ENCODE measurements around the gene DHRS7B.
"Not testable (repeated sequence)": the region's sequence is repeated elsewhere in the genome, so short reads cannot be mapped to it uniquely, and the experiment has no call there.

The DHRS7B gene

GRCh38 chr17:21107067-21107650, 19.6 kb upstream of the DHRS7B start:
- DNase-seq (ENCODE audit: low read depth in 2 of 3, low spot score in 1 of 3): not testable (repeated sequence)

DNA sequence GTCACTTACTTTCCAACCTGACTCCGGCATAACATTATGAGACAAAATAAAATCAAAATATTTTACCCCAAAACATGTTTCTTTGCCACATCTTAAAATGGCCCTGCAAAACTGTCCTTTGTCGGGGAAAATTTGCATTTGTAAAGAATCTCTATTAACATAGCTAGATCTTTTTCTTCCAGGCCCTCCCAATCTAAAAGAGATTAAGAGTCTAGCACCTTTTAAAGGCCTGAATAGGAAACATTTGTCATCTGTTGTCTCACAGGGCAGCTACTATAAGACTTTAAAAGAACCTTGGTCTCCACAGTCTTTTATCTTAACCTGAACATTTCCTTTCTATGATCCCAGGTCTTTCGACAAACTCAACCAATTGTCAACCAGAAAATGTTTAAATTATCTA, 18.1 kb upstream of the DHRS7B start:
- no peak for DNase-seq (ENCODE audit: low read depth in 2 of 3, low spot score in 1 of 3)

GRCh38 chr17:21113049-21113690, 13.6 kb upstream of the DHRS7B start:
- DNase-seq (ENCODE audit: low read depth in 2 of 3, low spot score in 1 of 3): no peak

DNA sequence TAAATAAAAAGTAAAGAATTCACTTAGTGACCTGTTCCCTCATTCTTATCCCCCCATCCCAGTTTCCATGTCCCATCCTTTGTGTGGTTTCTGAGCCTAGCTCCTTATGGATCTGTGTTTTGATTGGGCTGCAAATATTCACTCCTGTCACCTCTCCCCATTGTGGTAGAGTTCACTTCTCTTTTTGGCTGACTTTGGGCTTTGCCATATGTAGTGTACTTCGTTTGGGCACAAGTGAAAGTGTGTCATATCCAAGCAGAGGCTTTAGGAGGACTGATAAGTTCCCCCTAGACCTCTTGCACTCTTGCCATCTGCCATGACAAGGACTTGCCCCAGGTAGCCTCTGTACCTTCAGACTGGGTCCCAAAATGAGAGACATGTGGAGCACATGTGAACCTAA, 13.0 kb upstream of the DHRS7B start:
- no peak for DNase-seq (ENCODE audit: low read depth in 2 of 3, low spot score in 1 of 3)

- DNase-seq (ENCODE audit: low read depth in 2 of 3, low spot score in 1 of 3): not testable (repeated sequence)
Measured at GRCh38 chr17:21114791-21115190, 12.0 kb upstream of the DHRS7B start.

GRCh38 chr17:21119247-21119918, 7.4 kb upstream of the DHRS7B start:
- DNase-seq (ENCODE audit: low read depth in 2 of 3, low spot score in 1 of 3): peak; percentile 36 to 65 (median 56)

- DNase-seq (ENCODE audit: low read depth in 2 of 3, low spot score in 1 of 3): no peak
Measured at GRCh38 chr17:21119919-21120249, 6.9 kb upstream of the DHRS7B start.

- DNase-seq (ENCODE audit: low read depth in 2 of 3, low spot score in 1 of 3): no peak
Measured at GRCh38 chr17:21124086-21124485, 2.7 kb upstream of the DHRS7B start.

DNA sequence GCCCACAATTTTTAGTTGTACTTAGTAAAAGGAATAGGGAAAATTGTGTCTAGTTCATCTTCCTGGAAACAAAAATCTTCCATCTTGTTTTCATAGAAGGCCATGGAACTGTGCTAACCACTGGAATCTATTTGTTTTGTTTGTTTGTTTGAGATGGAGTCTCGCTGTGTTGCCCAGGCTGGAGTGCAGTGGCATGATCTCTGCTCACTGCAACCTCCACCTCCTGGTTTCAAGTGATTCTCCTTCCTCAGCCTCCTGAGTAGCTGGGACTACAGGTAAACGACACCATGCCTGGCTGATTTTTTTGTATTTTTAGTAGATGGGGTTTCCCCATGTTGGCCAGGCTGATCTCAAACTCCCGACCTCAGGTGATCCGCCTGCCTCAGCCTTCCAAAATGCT, 2.2 kb upstream of the DHRS7B start:
- not testable (repeated sequence) for DNase-seq (ENCODE audit: low read depth in 2 of 3, low spot score in 1 of 3)

DNA sequence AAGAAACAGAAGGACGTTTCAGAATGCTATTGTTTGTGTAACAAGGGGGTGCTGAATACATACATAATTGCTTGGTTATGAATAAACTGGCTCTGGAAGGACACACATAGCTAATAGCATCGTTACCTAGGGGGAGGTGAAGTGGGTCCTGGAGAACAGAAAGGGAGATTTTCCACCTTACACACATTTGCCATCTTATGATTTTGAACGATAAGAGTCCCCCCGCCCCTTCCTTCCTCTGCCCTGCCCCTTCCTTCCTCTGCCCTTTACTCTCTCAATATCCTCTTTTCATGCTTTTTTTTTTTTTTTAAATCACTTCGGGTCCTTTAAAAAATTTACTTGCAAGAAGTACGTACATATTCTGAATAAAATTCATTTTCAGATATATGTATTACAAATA, 902 bp upstream of the DHRS7B start:
- DNase-seq (ENCODE audit: low read depth in 2 of 3, low spot score in 1 of 3): peak in 2 of 3 donors; percentile 4 to 20

- no peak for DNase-seq (ENCODE audit: low read depth in 2 of 3, low spot score in 1 of 3)
Measured at GRCh38 chr17:21127509-21128077, 829 bp downstream of the DHRS7B start.

GRCh38 chr17:21129023-21129681, 2.4 kb downstream of the DHRS7B start:
- DNase-seq (ENCODE audit: low read depth in 2 of 3, low spot score in 1 of 3): no peak

- DNase-seq (ENCODE audit: low read depth in 2 of 3, low spot score in 1 of 3): no peak
Measured at GRCh38 chr17:21131137-21131536, 4.4 kb downstream of the DHRS7B start.

DNA sequence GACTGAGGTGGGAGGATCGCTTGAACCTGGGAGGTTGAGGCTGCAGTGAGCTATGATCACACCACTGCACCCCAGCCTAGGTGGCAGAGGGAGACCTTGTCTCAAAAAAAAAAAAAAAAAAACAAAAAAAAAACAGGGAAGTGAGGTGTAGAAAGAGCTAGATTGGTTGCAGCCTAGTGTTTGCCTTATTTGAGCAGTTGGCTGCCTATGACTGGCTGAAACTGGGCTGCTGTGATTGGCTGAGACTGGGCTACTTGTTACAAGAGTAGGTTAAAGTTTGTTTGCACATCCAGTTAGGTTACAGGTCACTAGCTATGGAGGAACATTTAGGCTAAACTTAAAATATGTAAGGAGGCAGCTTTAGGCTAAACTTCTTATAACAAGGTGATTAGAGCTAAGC, 5.7 kb downstream of the DHRS7B start:
- no peak for DNase-seq (ENCODE audit: low read depth in 2 of 3, low spot score in 1 of 3)

DNA sequence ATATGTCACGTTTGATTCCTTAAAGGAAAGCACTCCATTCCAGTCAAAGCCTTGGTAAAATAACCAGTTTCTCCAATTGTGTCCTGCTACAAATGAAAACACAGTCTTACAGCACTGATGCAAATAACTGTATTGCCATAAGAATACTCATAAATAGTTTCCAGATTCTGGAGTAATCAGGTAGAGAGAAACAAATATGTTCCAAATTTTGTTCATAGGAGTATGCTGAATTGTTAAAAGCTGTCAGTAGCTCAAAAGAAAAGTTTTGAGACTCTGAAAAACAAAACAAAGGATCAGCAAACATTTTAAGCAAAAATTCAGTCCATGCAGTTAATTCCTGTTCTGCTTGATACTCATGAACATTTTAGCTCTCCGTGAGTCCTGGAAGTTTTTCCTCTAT, 7.8 kb downstream of the DHRS7B start:
- no peak for DNase-seq (ENCODE audit: low read depth in 2 of 3, low spot score in 1 of 3)

GRCh38 chr17:21140911-21141310, 14.1 kb downstream of the DHRS7B start:
- no peak for DNase-seq (ENCODE audit: low read depth in 2 of 3, low spot score in 1 of 3)

GRCh38 chr17:21141331-21141730, 14.6 kb downstream of the DHRS7B start:
- DNase-seq (ENCODE audit: low read depth in 2 of 3, low spot score in 1 of 3): no peak

GRCh38 chr17:21142065-21142464, 15.3 kb downstream of the DHRS7B start:
- not testable (repeated sequence) for DNase-seq (ENCODE audit: low read depth in 2 of 3, low spot score in 1 of 3)

GRCh38 chr17:21143695-21144094, 16.9 kb downstream of the DHRS7B start:
- DNase-seq (ENCODE audit: low read depth in 2 of 3, low spot score in 1 of 3): no peak

GRCh38 chr17:21144299-21144698, 17.5 kb downstream of the DHRS7B start:
- DNase-seq (ENCODE audit: low read depth in 2 of 3, low spot score in 1 of 3): not testable (repeated sequence)

- no peak for DNase-seq (ENCODE audit: low read depth in 2 of 3, low spot score in 1 of 3)
Measured at GRCh38 chr17:21146362-21147015, 19.7 kb downstream of the DHRS7B start.

All from stimulated activated CD4-positive, alpha-beta T cell treated with anti-CD3 and anti-CD28 coated beads, Interleukin-12 subunit alpha, Interleukin-12 subunit beta, amount 100 ng/mL, for 48 hours (primary cell).